22Rv1 (cell line): ENCODE data around the gene OXT.

Experiments
- ZFX ChIP-seq: fragments of 450-650 bp; IDR thresholded peaks from 2 replicates; pipeline ENCODE4 v1.6.1; 2017; ENCODE audit warnings: antibody characterized with exemption, borderline replicate concordance
- TF ChIP-seq, protein P1 (sequence below): fragments of 450-650 bp; IDR thresholded peaks from 2 replicates; pipeline ENCODE4 v1.5.1; 2017; ENCODE audit warnings: mild to moderate bottlenecking

DNA sequence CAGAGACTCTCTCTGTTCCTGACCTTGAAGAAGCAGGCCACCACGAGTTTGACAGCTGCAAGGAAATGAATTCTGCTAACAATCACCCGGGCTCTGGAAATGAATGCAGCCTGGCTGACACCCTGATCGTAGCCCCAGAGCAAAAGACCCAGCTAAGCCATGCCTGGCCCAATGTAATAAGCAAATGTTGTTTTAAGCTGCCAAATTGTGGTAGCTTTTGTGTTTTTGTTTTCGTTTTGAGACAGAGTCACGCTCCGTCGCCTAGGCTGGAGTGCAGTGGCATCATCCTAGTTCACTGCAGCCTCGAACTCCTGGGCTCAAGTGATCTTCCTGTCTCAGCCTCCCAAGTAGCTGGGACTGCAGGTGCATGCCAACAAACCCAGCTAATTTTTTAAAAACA lies 3.3 kb upstream of the OXT start:
- TF ChIP-seq, protein P1, sequence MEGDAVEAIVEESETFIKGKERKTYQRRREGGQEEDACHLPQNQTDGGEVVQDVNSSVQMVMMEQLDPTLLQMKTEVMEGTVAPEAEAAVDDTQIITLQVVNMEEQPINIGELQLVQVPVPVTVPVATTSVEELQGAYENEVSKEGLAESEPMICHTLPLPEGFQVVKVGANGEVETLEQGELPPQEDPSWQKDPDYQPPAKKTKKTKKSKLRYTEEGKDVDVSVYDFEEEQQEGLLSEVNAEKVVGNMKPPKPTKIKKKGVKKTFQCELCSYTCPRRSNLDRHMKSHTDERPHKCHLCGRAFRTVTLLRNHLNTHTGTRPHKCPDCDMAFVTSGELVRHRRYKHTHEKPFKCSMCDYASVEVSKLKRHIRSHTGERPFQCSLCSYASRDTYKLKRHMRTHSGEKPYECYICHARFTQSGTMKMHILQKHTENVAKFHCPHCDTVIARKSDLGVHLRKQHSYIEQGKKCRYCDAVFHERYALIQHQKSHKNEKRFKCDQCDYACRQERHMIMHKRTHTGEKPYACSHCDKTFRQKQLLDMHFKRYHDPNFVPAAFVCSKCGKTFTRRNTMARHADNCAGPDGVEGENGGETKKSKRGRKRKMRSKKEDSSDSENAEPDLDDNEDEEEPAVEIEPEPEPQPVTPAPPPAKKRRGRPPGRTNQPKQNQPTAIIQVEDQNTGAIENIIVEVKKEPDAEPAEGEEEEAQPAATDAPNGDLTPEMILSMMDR = no peak
- no peak for TF ChIP-seq ZFX
